ENCODE measurements around the gene PPP1R7.

Gene PPP1R7

DNA sequence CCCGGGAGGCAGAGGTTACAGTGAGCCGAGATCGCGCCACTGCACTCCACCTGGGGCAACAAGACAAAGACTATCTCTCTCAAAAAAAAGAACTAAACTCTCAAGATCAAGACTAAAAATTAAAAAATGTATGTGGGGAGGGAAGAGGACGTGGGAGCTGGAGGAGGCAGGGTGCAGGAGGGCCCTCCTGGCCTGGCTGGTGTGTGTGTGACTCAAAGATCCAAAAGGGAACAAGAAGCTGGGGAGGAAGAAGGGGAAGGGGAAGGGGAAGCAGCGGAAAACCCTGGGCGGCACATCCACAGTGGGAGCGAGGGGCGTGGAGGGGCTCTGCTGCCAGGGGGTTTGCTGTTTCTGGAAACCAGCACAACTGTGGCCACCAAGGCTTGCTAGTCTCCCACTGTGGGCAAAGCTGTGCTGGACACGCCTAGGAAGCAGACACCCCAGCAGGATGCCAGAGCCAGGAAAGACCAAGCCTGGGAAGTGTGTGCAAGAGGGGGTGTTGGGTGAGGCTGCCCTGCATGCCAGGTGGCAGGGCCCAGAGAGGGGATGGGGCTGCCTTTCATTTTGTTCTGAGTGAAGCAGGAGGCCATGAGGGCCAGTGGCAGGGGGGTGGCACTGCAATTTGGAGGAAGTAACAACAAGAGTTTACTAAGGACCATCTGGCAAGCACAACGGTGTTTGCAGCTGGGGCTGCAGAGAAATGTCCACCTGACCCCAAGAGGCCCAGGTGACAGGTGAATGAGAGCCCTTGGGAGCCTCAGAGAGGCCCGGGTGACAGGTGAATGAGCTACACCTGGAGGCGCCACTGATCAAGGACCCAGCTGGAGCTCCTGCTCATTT lies 82.7 kb downstream of the PPP1R7 start:
- no peak for DNase-seq (ENCODE audit: low spot score)

Data from GM03348 (cell line).